ENCODE data around the gene RPS25.

DNA sequence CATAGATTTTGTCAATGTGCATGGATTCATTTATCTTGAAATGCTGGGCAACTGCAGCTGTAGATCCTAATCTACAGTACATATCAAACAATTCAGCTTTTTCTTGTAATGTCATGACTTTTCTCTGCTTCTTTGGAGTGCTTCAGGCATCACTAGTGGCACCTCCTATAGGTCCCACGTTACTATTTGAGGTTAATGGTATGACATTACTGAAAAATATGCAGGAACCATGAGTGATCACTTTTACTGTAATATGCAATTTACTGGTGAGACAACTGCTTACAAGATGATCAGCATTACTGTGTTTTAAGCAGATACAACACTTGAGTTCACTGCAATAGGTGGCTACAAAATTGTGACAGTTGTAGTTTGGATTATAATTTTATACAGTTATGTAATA lies 17.2 kb downstream of the RPS25 start:
- TF ChIP-seq, protein P1, sequence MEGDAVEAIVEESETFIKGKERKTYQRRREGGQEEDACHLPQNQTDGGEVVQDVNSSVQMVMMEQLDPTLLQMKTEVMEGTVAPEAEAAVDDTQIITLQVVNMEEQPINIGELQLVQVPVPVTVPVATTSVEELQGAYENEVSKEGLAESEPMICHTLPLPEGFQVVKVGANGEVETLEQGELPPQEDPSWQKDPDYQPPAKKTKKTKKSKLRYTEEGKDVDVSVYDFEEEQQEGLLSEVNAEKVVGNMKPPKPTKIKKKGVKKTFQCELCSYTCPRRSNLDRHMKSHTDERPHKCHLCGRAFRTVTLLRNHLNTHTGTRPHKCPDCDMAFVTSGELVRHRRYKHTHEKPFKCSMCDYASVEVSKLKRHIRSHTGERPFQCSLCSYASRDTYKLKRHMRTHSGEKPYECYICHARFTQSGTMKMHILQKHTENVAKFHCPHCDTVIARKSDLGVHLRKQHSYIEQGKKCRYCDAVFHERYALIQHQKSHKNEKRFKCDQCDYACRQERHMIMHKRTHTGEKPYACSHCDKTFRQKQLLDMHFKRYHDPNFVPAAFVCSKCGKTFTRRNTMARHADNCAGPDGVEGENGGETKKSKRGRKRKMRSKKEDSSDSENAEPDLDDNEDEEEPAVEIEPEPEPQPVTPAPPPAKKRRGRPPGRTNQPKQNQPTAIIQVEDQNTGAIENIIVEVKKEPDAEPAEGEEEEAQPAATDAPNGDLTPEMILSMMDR (IDR thresholded peaks at IDR 0.05): no peak
- TF ChIP-seq POLR2AphosphoS5 (IDR thresholded peaks at IDR 0.05): no peak
- no peak for TF ChIP-seq EP300 (IDR thresholded peaks at IDR 0.05)

All from suprapubic skin (tissue), 4 donors.